Left kidney (tissue), 2 donors: Measurements from ENCODE around the gene ICA1. TPM values are rescaled to one million over a fixed set of nuclear protein-coding genes. Genes with fewer than 3 reads are reported as not detected.
A peak's percentile ranks its signal among the peaks of the same experiment; 100 is the strongest.
"Not testable (repeated sequence)": the region's sequence is repeated elsewhere in the genome, so short reads cannot be mapped to it uniquely, and the experiment has no call there.

Experiments used
- DNase-seq: peaks from one replicate; pipeline ENCODE4 v3.0.0-alpha.2; 2013
- polyA plus RNA-seq: library from polyadenylated mRNA; unstranded; fragments of 120-200 nt; gene quantifications from one replicate; pipeline ENCODE4 v1.2.1, GENCODE V29; 2013; ENCODE audit not compliant: insufficient read length

ICA1 gene
- polyA plus RNA-seq, 1 donor, result 38.2 TPM

- no peak for DNase-seq
These were observed 10.0 kb upstream of the ICA1 start for GRCh38 chr7:8271960-8272359.

GRCh38 chr7:8263048-8263447, 1.1 kb upstream of the ICA1 start:
- no peak for DNase-seq

GRCh38 chr7:8260871-8261694, 884 bp downstream of the ICA1 start:
- DNase-seq, result peak; percentile 21

- DNase-seq, result no peak
These were observed 2.3 kb downstream of the ICA1 start for GRCh38 chr7:8259586-8260222.

GRCh38 chr7:8258734-8259133, 3.2 kb downstream of the ICA1 start:
- DNase-seq, result no peak

GRCh38 chr7:8258166-8258565, 3.8 kb downstream of the ICA1 start:
- DNase-seq, result no peak

GRCh38 chr7:8255680-8256655, 6.0 kb downstream of the ICA1 start:
- no peak for DNase-seq

GRCh38 chr7:8254667-8255066, 7.3 kb downstream of the ICA1 start:
- DNase-seq, result no peak

- no peak for DNase-seq
These were observed 7.8 kb downstream of the ICA1 start for GRCh38 chr7:8254215-8254614.

- no peak for DNase-seq
These were observed 10.8 kb downstream of the ICA1 start for GRCh38 chr7:8251195-8251594.

GRCh38 chr7:8250547-8250946, 11.4 kb downstream of the ICA1 start:
- DNase-seq, result no peak

GRCh38 chr7:8249121-8249520, 12.8 kb downstream of the ICA1 start:
- DNase-seq, result no peak

GRCh38 chr7:8246020-8246419, 15.9 kb downstream of the ICA1 start:
- no peak for DNase-seq

- DNase-seq, result not testable (repeated sequence)
These were observed 16.9 kb downstream of the ICA1 start for GRCh38 chr7:8245032-8245431.

GRCh38 chr7:8243059-8243458, 18.9 kb downstream of the ICA1 start:
- not testable (repeated sequence) for DNase-seq

GRCh38 chr7:8239702-8240362, 22.1 kb downstream of the ICA1 start:
- not testable (repeated sequence) for DNase-seq

GRCh38 chr7:8236780-8237407, 25.1 kb downstream of the ICA1 start:
- DNase-seq, result no peak

GRCh38 chr7:8232999-8233847, 28.7 kb downstream of the ICA1 start:
- DNase-seq, result no peak

GRCh38 chr7:8229927-8230326, 32.0 kb downstream of the ICA1 start:
- DNase-seq, result no peak
